HG02981 (cell line): ENCODE measurements around the gene GTSF1L.

Source experiments
- ATAC-seq: cut with Tn5 transposase; IDR thresholded peaks from one replicate; pipeline ENCODE4 v1.9.1; 2021; ENCODE audit warnings: mild to moderate bottlenecking, moderate library complexity; ENCODE audit not compliant: unreplicated experiment

The GTSF1L gene

DNA sequence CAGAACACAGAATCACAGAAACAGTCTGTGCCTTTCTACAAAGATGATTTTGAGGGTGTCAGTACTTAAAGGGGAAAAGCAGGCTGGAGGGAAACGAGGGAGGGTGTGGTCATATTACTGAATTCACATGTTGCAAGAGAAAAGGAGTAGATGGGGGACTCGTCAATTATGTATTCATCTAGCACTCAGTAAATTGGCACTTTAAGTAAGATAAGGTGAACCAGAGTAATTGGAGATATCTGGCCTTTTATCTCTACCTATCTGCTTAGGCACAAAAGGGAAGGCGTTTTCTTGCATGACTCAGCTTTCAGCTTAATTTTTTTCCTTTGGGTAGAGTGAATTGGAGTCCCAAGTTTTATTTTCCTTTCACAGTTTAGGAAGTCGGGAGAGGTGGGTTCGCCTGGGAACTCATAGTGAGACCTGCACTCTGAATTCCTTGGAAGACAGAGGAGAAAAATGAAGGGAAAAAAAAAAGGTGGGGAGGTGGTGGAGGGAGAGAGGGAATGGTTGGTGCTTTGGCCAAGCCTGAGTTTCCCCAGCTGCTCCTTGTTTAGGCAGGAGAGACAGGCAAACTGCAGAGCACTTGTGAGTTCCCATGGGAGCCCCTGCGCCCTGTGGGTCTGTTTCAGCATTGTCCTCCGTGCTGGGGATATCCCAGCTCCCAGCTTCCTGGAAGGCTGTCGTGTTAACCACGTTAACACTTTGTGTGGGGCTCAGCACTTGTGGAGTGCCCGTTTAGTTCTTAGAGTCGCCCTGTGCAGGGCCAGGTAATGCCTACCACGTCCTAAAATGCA lies 19.7 kb upstream of the GTSF1L start:
- no peak for ATAC-seq

DNA sequence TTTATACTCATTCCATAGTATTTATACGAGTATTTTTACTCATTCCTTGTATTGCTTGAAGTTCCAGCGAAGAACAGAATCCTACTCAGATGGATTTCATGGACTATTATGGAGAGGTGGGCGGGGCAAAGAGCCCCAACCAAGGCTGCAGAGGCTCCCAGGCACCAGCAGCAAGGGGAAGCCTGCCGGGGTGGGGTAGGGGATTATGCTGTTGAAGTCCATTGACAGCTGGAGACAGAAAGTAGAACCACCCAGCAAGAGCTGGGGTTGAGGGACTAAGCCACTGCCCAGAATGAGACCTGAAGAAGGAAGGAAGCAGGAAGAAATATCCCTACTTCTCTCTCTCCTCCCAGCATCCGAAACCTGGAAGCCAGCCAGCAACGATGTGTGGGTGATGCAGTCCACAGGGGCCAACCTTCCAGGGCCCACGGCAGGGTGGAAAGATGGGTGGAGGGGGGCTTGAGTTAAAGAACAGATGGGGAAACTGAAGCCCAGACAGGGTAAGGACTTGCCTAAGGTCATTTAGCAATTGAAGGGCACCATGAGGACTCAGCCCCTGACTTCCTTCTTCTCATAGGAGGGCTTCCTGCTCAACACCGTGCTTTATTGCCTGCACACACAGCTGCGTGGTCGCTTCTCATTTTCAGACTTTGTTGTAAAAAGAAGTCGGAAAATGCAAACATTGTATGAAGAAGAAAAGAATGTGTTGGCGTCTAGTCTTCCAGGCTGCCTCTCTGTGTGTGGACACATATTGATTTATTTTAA lies 18.3 kb upstream of the GTSF1L start:
- ATAC-seq = no peak

DNA sequence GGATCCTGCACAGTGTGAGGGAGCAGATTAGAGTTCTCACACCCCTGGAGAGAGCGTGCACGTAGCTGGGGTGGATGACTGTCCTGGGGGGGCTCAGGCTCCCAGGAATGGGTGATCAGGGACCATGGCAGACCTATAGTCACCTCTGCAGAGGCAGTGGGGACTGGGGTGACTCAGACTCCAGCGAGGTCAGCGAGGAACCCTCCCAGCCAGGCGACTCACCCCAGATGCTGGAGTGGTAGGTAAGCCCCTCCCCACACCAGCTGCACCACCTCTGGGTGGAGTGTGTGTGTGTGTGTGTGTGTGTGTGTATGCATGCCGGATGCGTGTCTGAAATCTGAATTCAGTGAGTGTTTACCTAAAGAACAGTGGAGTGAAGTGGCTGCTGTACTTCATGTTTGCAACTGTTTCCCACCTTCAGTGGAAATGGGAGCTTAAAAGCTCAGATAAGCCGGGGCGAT lies 17.4 kb upstream of the GTSF1L start:
- ATAC-seq = no peak

DNA sequence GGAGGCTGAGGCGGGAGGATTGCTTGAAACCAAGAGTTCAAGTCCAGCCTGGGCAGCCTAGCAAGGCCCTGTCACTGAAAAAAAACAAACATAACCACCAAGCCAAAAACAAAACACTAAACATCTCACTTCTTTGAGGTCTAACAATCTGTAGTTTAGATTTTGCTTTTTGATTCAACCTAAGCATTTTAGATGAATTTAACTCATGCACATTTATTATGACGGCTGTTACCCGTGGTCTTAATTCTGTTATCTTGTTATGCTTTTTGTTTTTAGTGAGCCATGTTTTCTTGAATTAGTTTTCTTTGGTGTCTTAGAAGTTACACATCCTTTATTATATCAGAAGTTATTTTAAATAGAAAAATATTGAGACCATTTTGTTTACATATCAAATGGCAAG lies 13.8 kb upstream of the GTSF1L start:
- ATAC-seq = no peak

DNA sequence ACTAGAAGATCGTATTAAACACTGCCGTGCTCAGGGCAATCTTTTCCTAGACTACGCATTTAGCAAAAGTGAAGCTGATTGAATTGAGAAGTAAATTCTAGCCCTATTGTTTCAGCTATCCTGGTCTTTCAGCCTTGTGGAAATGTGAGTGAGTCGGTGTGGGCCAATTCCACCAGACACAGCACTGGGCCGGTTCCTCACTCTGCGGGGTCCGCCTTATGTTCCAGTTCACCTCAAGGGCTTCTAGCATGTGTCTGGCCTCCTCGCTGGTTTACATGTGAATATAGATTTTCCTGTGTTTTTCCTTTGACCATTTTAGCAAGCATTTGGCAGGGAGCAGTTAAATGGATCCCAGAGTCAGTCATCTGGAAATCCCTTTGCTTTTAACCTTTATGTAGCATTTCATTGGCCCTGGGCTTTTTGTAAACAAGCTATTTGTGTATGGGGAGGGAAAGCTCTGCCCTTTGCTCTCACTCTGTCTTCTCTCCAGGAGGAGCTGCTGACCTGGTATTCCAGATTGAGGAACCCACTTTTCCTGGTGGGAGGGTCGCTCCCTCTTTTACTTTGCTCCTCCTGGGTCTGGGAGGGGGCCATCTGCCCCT lies 12.4 kb upstream of the GTSF1L start:
- no peak for ATAC-seq

DNA sequence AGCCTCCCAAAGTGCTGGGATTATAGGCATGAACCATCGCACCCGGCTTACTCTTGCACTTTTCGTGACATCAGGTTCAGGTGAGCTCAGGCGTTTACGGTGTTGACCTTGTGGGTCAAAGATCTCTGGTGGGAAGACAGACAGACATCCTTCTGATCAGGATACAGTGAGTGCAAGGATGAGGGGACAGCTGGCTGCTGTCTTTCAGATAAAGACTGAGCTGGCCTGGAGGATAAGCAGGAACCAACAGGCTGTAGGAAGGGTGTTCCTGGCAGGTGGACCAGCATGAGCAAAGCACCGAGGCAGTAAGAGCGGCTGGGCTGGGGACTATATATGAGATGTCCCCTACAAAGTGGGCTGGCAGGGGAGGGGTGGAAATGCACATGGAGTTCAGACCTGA lies 11.1 kb upstream of the GTSF1L start:
- no peak for ATAC-seq

DNA sequence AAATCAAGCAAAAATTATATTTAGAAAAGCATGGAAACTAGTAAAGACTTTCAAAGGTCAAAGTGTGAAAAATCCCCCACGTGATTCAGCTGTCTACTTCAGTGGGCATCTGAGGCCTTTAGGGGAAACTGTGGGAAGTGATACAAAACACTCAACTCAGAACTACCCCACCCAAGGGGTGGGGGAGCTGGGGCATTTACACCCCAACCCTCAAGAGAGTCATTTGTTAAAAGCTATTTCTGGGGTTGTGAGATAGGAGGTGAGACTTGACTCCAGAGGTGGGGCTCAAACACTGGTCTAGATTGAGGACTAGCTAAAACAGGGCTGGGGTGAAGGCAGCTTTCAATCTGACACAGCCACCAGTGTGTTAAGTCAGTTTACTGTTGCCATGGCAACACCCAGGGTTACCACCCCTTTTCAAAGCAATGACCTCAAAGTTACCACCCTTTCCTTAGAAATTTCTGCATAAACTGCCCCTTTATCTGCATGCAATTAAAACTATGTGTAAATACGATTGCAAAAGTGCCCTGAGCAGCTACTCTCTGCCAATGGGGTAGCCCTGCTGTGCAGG lies 9.9 kb upstream of the GTSF1L start:
- no peak for ATAC-seq

DNA sequence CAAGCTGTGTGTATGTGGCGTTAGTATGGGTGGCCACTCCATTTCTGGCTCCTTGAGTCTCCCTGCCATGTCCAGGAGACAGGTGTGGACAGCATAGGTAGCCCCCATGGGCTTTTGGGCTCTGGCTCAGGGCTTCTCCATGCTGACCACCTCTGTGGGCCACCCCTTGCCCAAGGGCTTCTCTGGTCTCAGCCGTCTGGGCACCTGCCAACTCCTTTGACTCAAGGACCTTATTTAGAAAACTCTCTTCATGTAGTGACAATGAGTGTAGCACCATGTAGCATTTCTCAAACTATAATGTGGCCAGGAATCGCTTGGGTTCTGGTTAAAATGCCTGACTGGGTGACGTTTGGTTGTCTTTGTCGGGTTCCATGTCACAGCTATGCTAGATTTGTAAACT lies 5.1 kb upstream of the GTSF1L start:
- ATAC-seq = no peak

DNA sequence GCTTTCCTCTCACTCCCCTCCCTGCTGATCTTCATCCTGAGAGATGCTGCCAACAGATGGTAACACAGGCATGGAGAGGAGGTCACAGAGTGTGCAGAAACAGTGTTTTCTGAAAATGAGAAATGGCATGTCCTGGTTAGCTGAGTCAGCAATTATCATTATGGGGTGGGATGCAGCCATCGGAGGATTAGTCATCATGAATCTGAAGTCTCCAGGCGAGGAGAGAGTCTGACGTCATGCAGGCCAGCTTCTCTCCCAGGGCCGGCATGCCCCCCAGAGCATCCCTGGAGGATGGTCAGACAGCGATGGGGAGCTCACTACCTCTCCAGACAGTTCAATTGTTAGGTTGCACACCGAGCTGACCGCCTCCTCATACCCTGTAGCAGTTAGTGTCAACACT lies 4.7 kb upstream of the GTSF1L start:
- ATAC-seq = no peak

DNA sequence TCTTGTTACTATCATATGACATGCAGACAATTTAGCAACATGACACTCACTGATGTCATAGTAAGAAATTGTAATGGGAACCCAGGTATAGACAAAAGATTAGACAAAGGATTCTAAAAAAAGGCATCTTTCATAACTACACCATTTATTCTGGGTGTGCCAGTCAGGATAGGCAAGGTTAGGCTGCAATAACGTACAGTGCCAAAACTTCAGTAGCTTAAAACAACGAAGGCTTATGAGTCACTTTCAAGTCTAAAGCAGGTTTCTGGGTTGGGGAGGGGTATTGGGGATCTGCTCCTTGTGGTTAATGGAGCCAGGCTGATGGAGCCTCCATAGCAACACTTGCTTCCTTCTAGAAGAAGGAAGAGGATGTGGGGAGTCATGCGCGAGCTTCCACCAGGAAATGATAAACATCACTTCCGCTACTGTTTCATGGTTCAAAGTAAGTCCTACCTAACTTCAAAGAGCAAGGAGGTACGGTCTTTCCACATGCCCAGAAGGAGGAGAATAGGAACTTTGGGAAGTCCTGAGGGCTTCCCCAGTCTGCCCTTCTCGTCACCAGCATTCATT lies 2.0 kb upstream of the GTSF1L start:
- ATAC-seq = no peak

DNA sequence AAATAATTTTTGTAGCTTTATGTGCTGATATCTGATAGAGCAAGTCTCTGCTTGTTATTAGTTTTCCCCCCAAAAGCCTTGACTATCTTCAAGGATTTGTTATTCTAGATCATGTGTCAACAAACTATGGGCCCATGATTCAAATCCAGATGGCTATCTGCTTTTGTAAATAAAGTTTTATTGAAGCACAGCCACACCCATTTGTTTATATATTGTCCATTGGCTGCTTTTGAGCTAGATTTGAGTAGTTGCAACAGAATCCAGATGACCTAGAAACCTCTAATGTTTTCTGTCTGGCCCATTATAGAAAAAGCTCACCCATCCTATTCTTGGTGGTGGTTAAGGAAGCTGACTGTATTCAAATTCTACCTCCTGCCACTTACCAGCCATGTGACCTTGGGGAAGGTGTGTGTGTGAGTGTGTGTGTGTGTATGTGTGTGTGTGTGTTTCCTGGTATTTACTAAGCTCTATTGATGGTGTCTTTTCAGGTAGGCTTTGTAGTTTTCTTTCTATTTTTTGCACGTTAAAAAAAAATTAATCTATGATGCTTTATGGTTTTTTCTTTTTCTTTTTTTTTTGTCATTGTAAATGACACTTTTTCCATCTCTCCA lies 1.3 kb upstream of the GTSF1L start:
- ATAC-seq = no peak

DNA sequence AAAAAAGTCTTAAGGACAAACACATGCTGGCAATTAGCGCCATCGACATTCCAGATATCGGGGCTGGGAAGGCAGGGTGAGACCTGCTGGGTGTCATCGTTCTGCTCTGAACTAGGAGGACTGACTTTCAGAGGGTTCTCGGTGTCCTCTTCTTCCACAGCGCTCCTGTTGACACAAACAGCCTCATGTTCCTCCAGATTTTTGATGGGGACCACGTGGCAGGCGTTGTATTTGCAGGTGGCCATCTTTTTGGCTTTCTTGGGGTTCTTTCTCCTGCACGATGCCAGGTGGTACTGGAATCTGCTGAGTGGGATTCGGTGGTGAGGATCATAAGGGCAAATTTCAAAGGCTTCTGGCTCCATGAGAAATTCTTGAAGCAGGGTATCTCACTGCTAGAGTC lies 469 bp downstream of the GTSF1L start:
- ATAC-seq = no peak

DNA sequence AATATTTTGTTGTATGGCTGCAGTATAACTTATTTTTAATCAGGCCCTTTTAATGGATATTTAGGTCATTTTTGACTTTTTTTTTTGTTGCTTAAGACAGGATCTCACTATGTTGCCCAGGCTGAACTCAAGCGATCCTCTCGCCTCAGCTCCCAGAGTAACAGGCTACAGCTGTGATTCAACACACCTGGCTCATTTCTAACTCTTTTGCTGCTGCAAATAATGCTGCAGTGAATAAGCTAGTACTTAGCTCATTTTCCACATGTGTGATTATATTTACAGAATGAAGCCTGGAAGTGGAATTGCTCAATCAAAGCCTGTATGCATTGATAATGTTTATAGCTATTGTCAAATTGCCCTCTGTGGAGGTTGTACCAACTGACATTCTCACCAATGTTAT lies 1.1 kb downstream of the GTSF1L start:
- ATAC-seq = no peak

DNA sequence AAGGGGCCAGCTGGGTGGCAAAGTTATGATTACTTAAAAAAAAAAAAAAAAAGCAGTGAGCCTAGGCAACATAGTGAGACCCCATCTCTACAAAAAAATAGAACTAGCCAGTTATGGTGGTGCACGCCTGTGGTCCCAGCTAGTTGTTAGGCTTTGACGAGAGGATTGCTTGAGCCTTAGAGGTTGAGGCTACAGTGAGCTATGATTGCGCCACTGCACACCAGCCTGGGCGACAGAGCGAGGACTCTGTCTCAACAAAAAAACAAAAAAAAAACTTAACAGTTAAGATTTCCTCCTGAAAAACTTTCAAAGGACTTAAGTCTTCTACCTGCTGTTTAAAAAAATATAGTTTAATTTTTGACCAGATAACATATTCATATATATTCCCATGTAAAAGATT lies 2.4 kb downstream of the GTSF1L start:
- no peak for ATAC-seq

DNA sequence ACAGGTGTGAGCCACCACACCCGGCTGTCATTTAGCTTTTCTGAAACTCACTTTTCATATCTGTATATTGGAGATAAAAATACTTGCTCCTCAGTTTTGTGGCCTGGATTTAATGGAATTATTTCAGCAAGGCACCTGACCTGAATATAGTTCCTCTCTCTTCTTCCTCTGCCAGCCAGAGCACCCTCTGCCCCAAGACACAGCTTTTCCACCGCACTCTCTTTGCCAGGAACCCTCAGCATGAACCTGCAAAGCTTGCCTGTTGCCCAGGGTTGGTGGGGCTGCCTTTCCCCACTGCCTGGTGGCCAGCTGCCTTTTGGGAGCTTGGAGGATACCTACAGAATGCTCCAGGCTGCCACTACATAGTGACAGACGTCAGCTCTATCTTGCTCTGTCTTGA lies 3.1 kb downstream of the GTSF1L start:
- no peak for ATAC-seq

DNA sequence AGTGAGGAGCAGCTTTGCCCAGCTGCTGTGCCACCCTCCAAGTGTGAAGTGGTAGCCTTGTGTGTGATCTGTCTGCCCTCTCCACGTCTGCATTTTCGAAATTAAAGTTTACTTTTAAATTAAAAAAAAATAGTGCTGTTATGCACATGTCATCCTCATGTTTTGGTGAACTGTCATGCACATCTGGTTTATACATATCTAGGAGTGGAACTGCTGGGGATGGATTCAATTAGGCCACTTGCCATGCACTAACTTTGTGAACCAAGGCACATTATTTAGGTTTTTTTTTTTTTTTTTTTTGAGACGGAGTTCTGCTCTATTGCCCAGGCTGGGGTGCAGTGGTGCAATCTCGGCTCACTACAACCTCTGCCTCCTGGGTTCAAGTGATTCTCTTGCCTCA lies 3.6 kb downstream of the GTSF1L start:
- ATAC-seq = no peak

DNA sequence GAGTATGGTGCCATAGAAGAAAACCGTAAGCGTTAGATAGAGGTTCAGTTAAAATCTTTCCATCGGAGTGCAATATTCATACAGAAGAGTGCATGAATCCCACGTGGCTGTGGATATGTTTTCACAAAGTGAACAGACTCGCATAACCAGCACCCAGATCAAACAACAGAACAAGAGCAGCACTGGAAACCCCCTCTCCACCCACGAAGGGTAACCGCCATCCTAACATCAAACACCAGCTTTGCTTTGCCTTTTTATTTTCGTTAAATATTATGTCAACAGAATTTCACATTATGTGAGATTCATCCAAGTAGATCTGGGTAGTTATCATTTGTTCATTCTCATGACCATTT lies 4.7 kb downstream of the GTSF1L start:
- no peak for ATAC-seq

DNA sequence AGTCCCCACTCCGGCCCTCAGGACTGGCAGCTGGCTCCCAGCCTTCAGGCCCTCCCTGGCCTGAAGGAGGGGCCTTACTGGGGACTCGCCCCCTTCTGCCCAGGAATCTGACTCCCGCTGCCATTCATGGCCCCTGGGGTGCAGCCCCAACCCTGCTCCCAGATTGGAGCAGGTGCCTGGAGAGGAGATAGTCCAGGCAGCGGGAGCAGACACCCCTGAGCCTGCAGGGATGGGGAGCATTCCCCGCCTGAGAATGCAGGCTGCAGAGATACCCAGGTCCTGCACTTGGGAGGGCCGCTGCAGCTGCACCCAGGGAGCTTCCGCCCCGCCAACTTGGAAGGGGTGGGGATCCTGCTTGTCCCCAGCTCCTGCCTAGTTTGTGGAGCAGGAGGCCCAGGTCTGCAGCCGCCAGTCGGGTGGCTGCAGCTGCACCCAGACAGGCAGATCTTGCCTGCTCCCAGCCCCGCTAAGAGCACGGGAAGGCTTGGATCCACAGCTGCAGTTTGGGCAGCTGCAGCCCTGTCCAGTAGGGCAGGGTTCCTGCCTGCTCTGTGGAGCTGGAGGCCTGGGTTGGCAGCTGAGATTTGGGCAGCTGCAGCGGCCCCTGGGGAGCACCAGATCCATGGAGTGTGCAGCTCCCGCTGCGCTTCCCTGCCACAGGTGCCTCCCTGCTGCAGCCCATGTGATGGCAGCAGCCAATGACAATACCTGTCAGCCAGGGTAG lies 5.2 kb downstream of the GTSF1L start:
- no peak for ATAC-seq

DNA sequence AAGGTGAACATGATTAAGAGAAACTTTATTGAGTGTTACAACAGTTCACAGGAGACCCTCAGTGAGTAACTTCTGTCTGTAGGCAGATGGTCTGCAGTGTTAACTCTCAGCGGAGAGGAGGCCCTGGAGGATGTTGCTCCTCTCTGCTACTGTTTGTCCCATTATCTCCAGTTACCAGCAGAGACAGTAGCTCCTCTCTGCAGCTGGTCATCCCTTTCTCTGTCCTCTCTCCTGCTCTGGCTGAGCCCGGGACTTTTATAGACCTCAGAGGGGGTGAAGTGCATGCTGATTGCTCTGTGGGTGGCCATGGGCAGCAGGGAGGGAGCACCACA lies 5.7 kb downstream of the GTSF1L start:
- no peak for ATAC-seq

DNA sequence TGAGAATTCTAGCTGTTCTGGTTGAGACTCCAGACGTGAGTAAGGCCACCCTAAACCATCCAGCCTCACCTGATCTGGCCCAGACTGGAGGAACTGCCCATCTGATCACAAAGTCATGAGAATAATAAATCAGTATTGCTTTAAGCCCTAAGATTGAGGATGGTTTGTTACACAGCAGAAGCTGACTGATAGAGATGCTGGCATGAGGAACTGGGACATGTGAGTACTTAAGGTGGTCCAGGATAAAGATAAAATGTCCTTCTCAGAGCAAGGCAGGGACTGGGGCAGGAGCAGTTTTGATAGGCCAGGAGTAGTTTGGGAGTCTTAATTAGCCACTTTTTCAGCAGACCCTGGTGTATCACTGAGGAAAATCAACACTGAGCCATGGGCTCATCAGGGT lies 6.8 kb downstream of the GTSF1L start:
- ATAC-seq = no peak

DNA sequence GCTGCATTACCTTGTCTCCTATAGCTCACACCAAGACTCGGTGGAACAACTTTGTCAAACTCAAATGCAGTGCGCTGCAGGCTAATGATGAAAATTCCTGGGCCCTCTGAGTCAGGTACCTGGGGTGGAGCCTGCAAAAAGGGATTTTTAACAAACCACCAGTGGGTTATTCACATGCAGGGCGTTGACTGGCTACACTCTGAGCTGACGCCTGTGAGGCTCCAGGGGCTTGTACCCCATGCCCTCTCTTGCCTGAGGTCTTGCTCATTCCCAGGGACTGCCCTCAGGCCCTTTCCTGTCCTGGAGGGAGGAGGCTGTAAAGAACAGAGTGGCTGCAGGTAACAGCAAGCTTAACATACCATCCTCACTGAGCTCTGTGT lies 9.2 kb downstream of the GTSF1L start:
- ATAC-seq = no peak
